Gastrocnemius medialis (tissue), 4 donors: ENCODE data around the gene UNC13A. TPM values are rescaled to one million over a fixed set of nuclear protein-coding genes. Genes with fewer than 3 reads are reported as not detected.

ENCODE experiments used
- ATAC-seq, 2 donors: fragments of 150-250 bp; one replicate each; pipeline ENCODE4 v1.9.1; 2016
- DNase-seq, 2 donors: peaks; one replicate each; pipeline ENCODE4 v3.0.0-alpha.2; 2019
- H3K27ac ChIP-seq, 4 donors: fragments of 200-600 bp; sonication (generic); 1 replicate in 1 of 4; 2 replicates in 3 of 4; pipeline ENCODE4 v1.5.1; 2016 to 2018; ENCODE audit warnings: mild to moderate bottlenecking in 2 of 4, moderate library complexity in 1 of 4
- H3K27me3 ChIP-seq, 3 donors: fragments of 200-600 bp; sonication (generic) in 2 of 3; 1 replicate in 1 of 3; 2 replicates in 2 of 3; pipeline versions ENCODE4 v1.5.1 to v1.6.0; 2016 to 2019; ENCODE audit warnings: mild to moderate bottlenecking in 1 of 3, moderate library complexity in 1 of 3
- H3K36me3 ChIP-seq, 2 donors: fragments of 200-600 bp; sonication (generic) in 1 of 2; one replicate each; pipeline ENCODE4 v1.5.1; 2017 to 2018
- H3K4me1 ChIP-seq, 2 donors: fragments of 200-600 bp; sonication (generic) in 1 of 2; one replicate each; pipeline ENCODE4 v1.5.1; 2016 to 2017; ENCODE audit warnings: mild to moderate bottlenecking in 2 of 2
- H3K4me3 ChIP-seq, 4 donors: fragments of 200-600 bp; sonication (generic) in 3 of 4; 1 replicate in 1 of 4; 2 replicates in 3 of 4; pipeline ENCODE4 v1.5.1; 2016 to 2019; ENCODE audit warnings: mild to moderate bottlenecking in 2 of 4
- H3K9me3 ChIP-seq, 3 donors: fragments of 200-600 bp; sonication (generic) in 2 of 3; 1 replicate in 1 of 3; 2 replicates in 2 of 3; pipeline ENCODE4 v1.5.1; 2016 to 2019
- POLR2A ChIP-seq, 2 donors: fragments of 450-650 bp; IDR thresholded peaks; one replicate each; pipeline ENCODE4 v1.6.1; 2017; ENCODE audit warnings: antibody characterized with exemption in 2 of 2, mild to moderate bottlenecking in 2 of 2, moderate library complexity in 2 of 2
- in situ Hi-C, 4 donors: fragments of 200-750 bp; cut with MboI; loops; one replicate each; pipeline versions ENCODE4 v1.15.0 to v1.8.0; 2017; ENCODE audit warnings: low sequenced_read_pairs in 4 of 4
- intact Hi-C: fragments of 100-400 bp; cut with DNase I; formaldehyde crosslinking; loops from one replicate; pipeline ENCODE4 v1.15.1; 2023; ENCODE audit warnings: low total_unique reads
- total RNA-seq, 4 donors: library from RNA; depleted of rRNA; stranded (reverse); fragments of >200 nt; gene quantifications; one replicate each; pipeline versions ENCODE4 v1.1.0 to v1.2.3, GENCODE V29; 2016
- TF ChIP-seq, protein P1 (sequence below), 5 experiments: fragments of 450-650 bp in 3 of 5; fragments of 200-600 bp in 2 of 5; sonication (generic) in 2 of 5; IDR thresholded peaks in 4 of 5; conservative IDR thresholded peaks in 1 of 5; 1 replicate in 4 of 5; 2 replicates in 1 of 5; pipeline ENCODE4 v1.5.1; 2016 to 2019; ENCODE audit warnings: antibody characterized with exemption in 5 of 5, mild to moderate bottlenecking in 3 of 5, moderate library complexity in 3 of 5

The UNC13A gene
- total RNA-seq, 4 donors from 2014 or later: not detected

DNA sequence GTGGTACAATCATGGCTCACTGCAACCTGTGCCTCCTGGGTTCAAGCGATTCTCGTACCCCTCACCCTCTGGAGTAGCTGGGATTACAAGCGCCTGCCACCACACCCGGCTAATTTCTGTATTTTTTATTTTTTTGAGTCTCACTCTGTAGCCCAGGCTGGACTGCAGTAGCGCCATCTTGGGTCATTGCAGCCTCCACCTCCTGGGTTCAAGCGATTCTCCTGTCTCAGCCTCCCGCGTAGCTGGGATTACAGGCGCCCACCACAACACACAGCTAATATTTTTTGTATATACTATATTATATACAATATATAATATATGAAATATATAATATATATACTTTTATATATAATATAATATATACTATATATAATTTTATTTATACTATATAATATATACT, 80.2 kb downstream of the UNC13A start:
- intact Hi-C loops: no loop called here
- TF ChIP-seq, protein P1, sequence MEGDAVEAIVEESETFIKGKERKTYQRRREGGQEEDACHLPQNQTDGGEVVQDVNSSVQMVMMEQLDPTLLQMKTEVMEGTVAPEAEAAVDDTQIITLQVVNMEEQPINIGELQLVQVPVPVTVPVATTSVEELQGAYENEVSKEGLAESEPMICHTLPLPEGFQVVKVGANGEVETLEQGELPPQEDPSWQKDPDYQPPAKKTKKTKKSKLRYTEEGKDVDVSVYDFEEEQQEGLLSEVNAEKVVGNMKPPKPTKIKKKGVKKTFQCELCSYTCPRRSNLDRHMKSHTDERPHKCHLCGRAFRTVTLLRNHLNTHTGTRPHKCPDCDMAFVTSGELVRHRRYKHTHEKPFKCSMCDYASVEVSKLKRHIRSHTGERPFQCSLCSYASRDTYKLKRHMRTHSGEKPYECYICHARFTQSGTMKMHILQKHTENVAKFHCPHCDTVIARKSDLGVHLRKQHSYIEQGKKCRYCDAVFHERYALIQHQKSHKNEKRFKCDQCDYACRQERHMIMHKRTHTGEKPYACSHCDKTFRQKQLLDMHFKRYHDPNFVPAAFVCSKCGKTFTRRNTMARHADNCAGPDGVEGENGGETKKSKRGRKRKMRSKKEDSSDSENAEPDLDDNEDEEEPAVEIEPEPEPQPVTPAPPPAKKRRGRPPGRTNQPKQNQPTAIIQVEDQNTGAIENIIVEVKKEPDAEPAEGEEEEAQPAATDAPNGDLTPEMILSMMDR (IDR thresholded peaks at IDR 0.05 in 4 of 5, conservative IDR thresholded peaks at IDR 0.05 in 1 of 5): no peak

DNA sequence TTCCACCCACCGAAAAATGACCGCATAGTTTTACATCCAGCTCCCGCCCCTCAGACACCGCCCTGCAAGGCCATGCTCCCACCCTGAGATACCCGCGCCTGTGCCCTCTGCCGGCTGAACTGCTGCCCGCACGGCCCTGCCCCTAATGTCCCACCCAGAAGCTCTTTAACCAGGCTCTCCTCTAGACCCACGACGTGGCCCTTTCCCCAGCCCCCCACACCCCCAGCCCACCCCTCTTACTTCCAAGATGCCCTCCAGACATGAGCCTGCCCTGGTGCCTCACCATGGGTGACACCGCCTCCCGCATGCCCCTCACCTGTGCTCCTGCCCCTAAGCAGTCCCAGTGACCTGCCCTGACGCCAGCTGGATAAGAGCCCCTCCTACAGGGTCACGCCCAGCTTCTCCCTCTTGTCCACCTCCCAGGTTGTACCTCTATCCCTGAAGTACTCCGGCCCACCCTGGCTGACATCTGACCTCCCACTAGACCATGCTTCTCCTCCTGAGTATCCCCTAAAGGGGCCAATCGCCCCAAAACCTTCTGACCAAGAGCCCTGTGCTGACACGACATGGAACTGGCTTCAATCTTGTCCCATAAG, 81.5 kb downstream of the UNC13A start:
- no peaks in the 10 kb centered on the region for H3K9me3 ChIP-seq
- TF ChIP-seq, protein P1 (IDR thresholded peaks at IDR 0.05 in 4 of 5, conservative IDR thresholded peaks at IDR 0.05 in 1 of 5): no peak
- no peak for TF ChIP-seq POLR2A (IDR thresholded peaks at IDR 0.05)
- no peak for DNase-seq
- H3K27me3 ChIP-seq: peaks cover 26 to 41% (median 28%) of the 10 kb centered on the region in 3 donors
- H3K27ac ChIP-seq: no peak overlapping the region
- ATAC-seq: no peak
- no peaks in the 10 kb centered on the region for H3K4me1 ChIP-seq
- in situ Hi-C loops: loop anchor here in 1 of 4 donors (25.0 kb wide), 1 partner anchor 481 kb away; the partner anchor contains the start of genes IL12RB1 and MAST3
- H3K36me3 ChIP-seq: no peaks in the 10 kb centered on the region
- peak overlapping the region in 3 of 4 donors; percentile 38 to 52 (median 38) for H3K4me3 ChIP-seq
- intact Hi-C loops: no loop called here

More for the DNA sequence above, 80.2 kb downstream of the UNC13A start:
- DNase-seq (no peak), ATAC-seq (no peak)
- Histone ChIP-seq H3K27me3 (peaks cover 18 to 33% (median 19%) of the 10 kb centered on the region in 3 donors), H3K4me1 (no peaks in the 10 kb centered on the region), H3K36me3 (no peaks in the 10 kb centered on the region), H3K9me3 (no peaks in the 10 kb centered on the region), H3K4me3 (no peak overlapping the region), H3K27ac (no peak overlapping the region)
- in situ Hi-C loops: loop anchor here in 1 of 4 donors (25.0 kb wide), 1 partner anchor 479 kb away; the partner anchor contains the start of genes IL12RB1 and MAST3

DNA sequence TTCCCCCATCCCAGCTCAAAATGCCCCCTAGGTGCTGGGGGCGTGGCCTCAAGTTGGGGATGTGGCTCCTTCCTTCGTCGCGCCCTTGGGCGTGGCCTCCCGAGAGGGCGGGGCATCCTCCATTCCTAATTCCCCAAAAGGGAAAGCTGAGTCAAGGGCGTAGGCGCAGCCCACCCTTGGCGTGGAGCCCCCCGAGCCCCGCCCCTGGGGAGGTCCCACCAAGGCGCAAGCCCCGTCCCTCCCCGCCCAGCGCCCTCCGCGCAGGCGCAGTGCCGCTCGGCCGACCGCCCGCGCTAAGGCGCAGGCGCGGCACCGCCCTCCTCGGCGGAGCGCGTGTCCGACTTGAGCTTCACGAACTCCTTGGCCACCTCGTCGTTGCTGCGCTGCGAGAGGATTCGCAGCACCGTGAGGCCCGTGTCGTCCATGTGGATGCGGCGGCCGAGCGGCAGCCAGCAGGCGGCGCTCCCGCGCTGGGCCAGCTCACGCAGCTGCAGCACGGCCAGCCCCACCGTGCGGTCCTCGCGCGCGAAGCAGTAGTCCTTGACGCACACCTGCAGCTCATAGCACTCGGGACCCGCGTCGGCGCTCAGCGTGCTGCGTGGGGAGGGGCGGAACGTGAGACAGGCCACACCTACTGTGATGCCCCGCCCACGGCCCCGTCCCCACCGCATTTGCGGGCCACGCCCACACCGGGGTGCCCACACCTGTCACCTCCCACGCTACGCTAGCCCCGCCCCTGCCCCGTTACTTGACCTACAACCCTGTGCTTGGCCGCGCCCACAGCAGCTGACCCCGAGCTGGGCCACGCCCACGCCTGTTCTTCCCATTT, 82.2 kb downstream of the UNC13A start:
- no peaks in the 10 kb centered on the region for H3K36me3 ChIP-seq
- H3K4me1 ChIP-seq: no peaks in the 10 kb centered on the region
- ATAC-seq (peak in 1 of 2 donors; percentile 44), DNase-seq (peak; percentile 12 to 21)
- TF ChIP-seq, protein P1 (IDR thresholded peaks at IDR 0.05 in 4 of 5, conservative IDR thresholded peaks at IDR 0.05 in 1 of 5): peak in 4 of 5 experiments; percentile 23 to 60 (median 33)
- TF ChIP-seq POLR2A (IDR thresholded peaks at IDR 0.05): no peak
- no peaks in the 10 kb centered on the region for H3K9me3 ChIP-seq
- H3K27me3 ChIP-seq: peaks cover 28 to 41% (median 29%) of the 10 kb centered on the region in 3 donors
- H3K4me3 ChIP-seq: peak overlapping the region; percentile 16 to 52 (median 38)
- intact Hi-C loops (no loop called here), in situ Hi-C loops (loop anchor here in 1 of 4 donors (25.0 kb wide), 1 partner anchor 481 kb away; the partner anchor contains the start of genes IL12RB1 and MAST3)
- no peak overlapping the region for H3K27ac ChIP-seq

DNA sequence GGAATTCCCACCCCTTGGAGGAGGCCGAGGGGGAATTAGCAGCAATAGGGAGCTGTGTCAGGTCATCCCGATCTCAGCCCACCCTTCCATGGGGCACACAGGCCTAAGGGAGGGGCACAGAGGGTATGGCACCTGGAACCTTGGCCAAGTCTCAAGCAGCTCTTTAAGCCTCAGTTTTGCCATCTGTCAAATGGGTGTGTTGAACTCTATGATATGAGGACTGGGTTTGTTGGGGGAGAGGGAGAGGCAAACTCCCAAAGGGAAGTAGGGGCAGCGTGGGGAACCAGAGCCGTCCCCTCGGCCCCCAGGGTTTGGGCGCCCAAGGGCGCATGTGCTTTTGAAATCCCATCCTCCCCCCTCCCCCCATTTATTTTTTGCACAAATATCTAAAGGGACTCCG, 83.0 kb downstream of the UNC13A start:
- DNase-seq: no peak
- TF ChIP-seq POLR2A (IDR thresholded peaks at IDR 0.05): no peak
- TF ChIP-seq, protein P1 (IDR thresholded peaks at IDR 0.05 in 4 of 5, conservative IDR thresholded peaks at IDR 0.05 in 1 of 5): no peak
- Histone ChIP-seq H3K4me1 (no peaks in the 10 kb centered on the region), H3K36me3 (no peaks in the 10 kb centered on the region), H3K27me3 (peaks cover 28 to 45% (median 29%) of the 10 kb centered on the region in 3 donors), H3K4me3 (no peak overlapping the region), H3K27ac (no peak overlapping the region), H3K9me3 (no peaks in the 10 kb centered on the region)
- intact Hi-C loops (no loop called here), in situ Hi-C loops (loop anchor here in 1 of 4 donors (25.0 kb wide), 1 partner anchor 482 kb away; the partner anchor contains the start of genes IL12RB1 and MAST3)
- no peak for ATAC-seq
